Measurements from ENCODE around the gene PALLD.

The PALLD gene

GRCh38 chr4:168859888-168860694 lies 363.2 kb downstream of the PALLD start:
- no peak for DNase-seq

- DNase-seq: no peak
Measured at GRCh38 chr4:168860827-168861226, 364.0 kb downstream of the PALLD start.

GRCh38 chr4:168863719-168864647 lies 367.1 kb downstream of the PALLD start:
- no peak for DNase-seq

- no peak for DNase-seq
Measured at GRCh38 chr4:168864821-168865541, 368.1 kb downstream of the PALLD start.

GRCh38 chr4:168865854-168866253 lies 369.0 kb downstream of the PALLD start:
- no peak for DNase-seq

GRCh38 chr4:168866635-168867034 lies 369.8 kb downstream of the PALLD start:
- DNase-seq: no peak

- DNase-seq: no peak
Measured at GRCh38 chr4:168867128-168867527, 370.3 kb downstream of the PALLD start.

- DNase-seq: no peak
Measured at GRCh38 chr4:168868044-168868781, 371.4 kb downstream of the PALLD start.

- DNase-seq: no peak
Measured at GRCh38 chr4:168868802-168869201, 371.9 kb downstream of the PALLD start.

- no peak for DNase-seq
Measured at GRCh38 chr4:168870004-168870403, 373.2 kb downstream of the PALLD start.

GRCh38 chr4:168871632-168872031 lies 374.8 kb downstream of the PALLD start:
- no peak for DNase-seq

GRCh38 chr4:168874083-168874482 lies 377.2 kb downstream of the PALLD start:
- DNase-seq: no peak

GRCh38 chr4:168876106-168876505 lies 379.3 kb downstream of the PALLD start:
- DNase-seq: no peak

- DNase-seq: no peak
Measured at GRCh38 chr4:168877511-168878491, 380.9 kb downstream of the PALLD start.

- no peak for DNase-seq
Measured at GRCh38 chr4:168878623-168879022, 381.8 kb downstream of the PALLD start.

GRCh38 chr4:168879188-168879587 lies 382.3 kb downstream of the PALLD start:
- no peak for DNase-seq

GRCh38 chr4:168880072-168880675 lies 383.3 kb downstream of the PALLD start:
- DNase-seq: no peak

- DNase-seq: no peak
Measured at GRCh38 chr4:168880811-168881595, 384.2 kb downstream of the PALLD start.

- no peak for DNase-seq
Measured at GRCh38 chr4:168881781-168882420, 385.0 kb downstream of the PALLD start.

Data from NCI-H1417 treated with DMSO at 0.1 percent for 48 hours (cell line).